ENCODE data around the gene SPSB4. TPM values are rescaled to one million over a fixed set of nuclear protein-coding genes. Genes with fewer than 3 reads are reported as not detected.

SPSB4 gene
- total and polyA plus RNA-seq, 2 of the 8 experiments (the other 6 are each of a cell fraction or from before 2014, with no cell fraction given), result 15.1 to 17.2 TPM

- H2BK15ac ChIP-seq (ENCODE audit: low read length), result peak overlapping the region; percentile 65
- no peaks in the 10 kb centered on the region for H3K36me3 ChIP-seq (ENCODE audit: control insufficient read depth in 2 of 4, insufficient read depth in 4 of 4, low read length in 3 of 4)
- H2AFZ ChIP-seq (ENCODE audit: low read length), result no peak overlapping the region
- FAIRE-seq (no peak), DNase-seq (ENCODE audit: low read depth in 1 of 2, low spot score in 2 of 2) (no peak)
- no peak overlapping the region for H3K23ac ChIP-seq (ENCODE audit: insufficient read length)
- POLR2A ChIA-PET (ENCODE audit: partially characterized antibody), result interaction anchor here (1.3 kb wide), 2 partner anchors 19 to 80 kb away, joined by 3 to 4 read pairs; no protein-coding TSS in a partner anchor
- H3K23me2 ChIP-seq (ENCODE audit: low read depth, low read length), result no peaks in the 10 kb centered on the region
- WGBS, 2 experiments (ENCODE audit: extremely low coverage in 1 of 2, insufficient coverage in 1 of 2, insufficient read length in 1 of 2, insufficient replicate concordance in 2 of 2, low coverage in 1 of 2, low lambda C conversion rate in 2 of 2, missing lambda C conversion rate in 1 of 2), result 93% methylated on average over 5 of the region's 5 CpGs; no CpG with 5 or more reads in 1 of the 2 experiments
- H3K79me1 ChIP-seq (ENCODE audit: low read depth, low read length), result no peaks in the 10 kb centered on the region
- peaks cover 4 to 27% (median 11%) of the 10 kb centered on the region in 4 experiments for H3K4me1 ChIP-seq (replicated peaks in 1 of 4; ENCODE audit: control insufficient read depth in 3 of 4, insufficient read depth in 4 of 4, low read length in 3 of 4)
- H2BK12ac ChIP-seq (ENCODE audit: low read depth, low read length), result no peak overlapping the region
- no peak overlapping the region for H2BK20ac ChIP-seq (ENCODE audit: low read length)
- H4K20me1 ChIP-seq (replicated peaks in 1 of 2; ENCODE audit: control insufficient read depth in 1 of 2, insufficient read depth in 2 of 2, low read length in 2 of 2), result peaks cover 0 to 3% of the 10 kb centered on the region in 2 experiments
- TF ChIP-seq FOSL1 (IDR thresholded peaks at IDR 0.05; ENCODE audit: insufficient read depth, low read depth, low read length) (no peak), RBBP5 (IDR thresholded peaks at IDR 0.05; ENCODE audit: borderline replicate concordance, low read depth, low read length) (no peak)
- H4K5ac ChIP-seq (ENCODE audit: insufficient read length, low read depth, low read length), result no peak overlapping the region
- no peak overlapping the region for H4K91ac ChIP-seq (replicated peaks; ENCODE audit: insufficient read length, low read length)
- H3K27ac ChIP-seq (ENCODE audit: low read depth, low read length), result no peak overlapping the region
- no peak overlapping the region for H3K56ac ChIP-seq (replicated peaks; ENCODE audit: insufficient read length, low read depth, low read length)
- H3K9ac ChIP-seq (replicated peaks in 1 of 4; ENCODE audit: extremely low read depth in 1 of 4, low read depth in 3 of 4, low read length in 3 of 4), result no peak overlapping the region
- H3K14ac ChIP-seq (ENCODE audit: insufficient read length), result no peak overlapping the region
- H3K27me3 ChIP-seq (replicated peaks in 1 of 4; ENCODE audit: control insufficient read depth in 3 of 4, extremely low read depth in 1 of 4, insufficient read depth in 3 of 4, low read length in 3 of 4), result no peaks in the 10 kb centered on the region
- no peaks in the 10 kb centered on the region for H3K9me3 ChIP-seq (ENCODE audit: insufficient read depth in 2 of 2, low read depth in 1 of 2, low read length in 1 of 2)
- H3K4ac ChIP-seq (replicated peaks; ENCODE audit: insufficient read length, low read depth, low read length), result no peak overlapping the region
- no peak overlapping the region for H3K4me3 ChIP-seq (ENCODE audit: extremely low read depth in 1 of 4, insufficient read depth in 2 of 4, low read depth in 3 of 4, low read length in 4 of 4)
- CTCF ChIA-PET (ENCODE audit: partially characterized antibody), result interaction anchor here (0.6 to 5.8 kb wide), 16 partner anchors 10 to 163 kb away, joined by 3 to 35 read pairs (median 4); partner anchors contain the start of gene SPSB4
- no peak overlapping the region for H4K8ac ChIP-seq (ENCODE audit: extremely low read depth, insufficient read depth, low read length)
- no peak overlapping the region for H2BK120ac ChIP-seq (replicated peaks; ENCODE audit: low read depth, low read length)
- H3K4me2 ChIP-seq (ENCODE audit: insufficient read depth in 1 of 2, low read depth in 2 of 2, low read length in 2 of 2), result no peak overlapping the region
- H3K18ac ChIP-seq (ENCODE audit: extremely low read depth, low read length), result no peak overlapping the region
- H2AK5ac ChIP-seq (ENCODE audit: low read depth, low read length), result no peak overlapping the region
- no peak overlapping the region for H2BK5ac ChIP-seq (ENCODE audit: low read depth, low read length)
- H3K79me2 ChIP-seq (ENCODE audit: control insufficient read depth in 1 of 2, insufficient read depth in 2 of 2, low read length in 2 of 2), result no peaks in the 10 kb centered on the region
Observed at GRCh38 chr3:141093397-141093796, 42.2 kb downstream of the SPSB4 start.

Measured in H1 (cell line).